GM23248 (cell line): Measurements from ENCODE around the gene HEG1.

Experiments
- EZH2 ChIP-seq: fragments of 200-600 bp; sonication (generic); IDR thresholded peaks from 2 replicates; pipeline ENCODE4 v1.6.1; 2018; ENCODE audit warnings: antibody characterized with exemption, mild to moderate bottlenecking; ENCODE audit not compliant: insufficient read depth, poor library complexity, severe bottlenecking
- EZH2phosphoT487 ChIP-seq: fragments of 200-600 bp; sonication (generic); IDR thresholded peaks from 2 replicates; pipeline ENCODE4 v1.6.1; 2018; ENCODE audit warnings: antibody characterized with exemption, moderate library complexity, mild to moderate bottlenecking, low read depth; ENCODE audit not compliant: insufficient read depth

- no peak for TF ChIP-seq EZH2phosphoT487
- TF ChIP-seq EZH2, result no peak
These were observed 45.4 kb downstream of the HEG1 start for GRCh38 chr3:125010393-125010792.
